RPMI8226 (cell line): ENCODE data around the gene M6PR.
"Not testable (repeated sequence)": the region's sequence is repeated elsewhere in the genome, so short reads cannot be mapped to it uniquely, and the experiment has no call there.

Source experiments
- DNase-seq: peaks from one replicate; pipeline ENCODE4 v3.0.0-alpha.2; 2015

The M6PR gene

GRCh38 chr12:8950702-8951478 lies 1.4 kb upstream of the M6PR start:
- no peak for DNase-seq

GRCh38 chr12:8950221-8950527 lies 729 bp upstream of the M6PR start:
- DNase-seq, result no peak

- DNase-seq, result peak; percentile 39
Measured at GRCh38 chr12:8948701-8949341, 624 bp downstream of the M6PR start.

GRCh38 chr12:8947737-8948136 lies 1.7 kb downstream of the M6PR start:
- no peak for DNase-seq

GRCh38 chr12:8946733-8947132 lies 2.7 kb downstream of the M6PR start:
- no peak for DNase-seq

GRCh38 chr12:8943565-8944186 lies 5.8 kb downstream of the M6PR start:
- DNase-seq, result no peak

GRCh38 chr12:8941691-8942478 lies 7.6 kb downstream of the M6PR start:
- no peak for DNase-seq

GRCh38 chr12:8937842-8938442 lies 11.5 kb downstream of the M6PR start:
- not testable (repeated sequence) for DNase-seq

- DNase-seq, result no peak
Measured at GRCh38 chr12:8936735-8937134, 12.7 kb downstream of the M6PR start.

GRCh38 chr12:8934080-8934479 lies 15.4 kb downstream of the M6PR start:
- not testable (repeated sequence) for DNase-seq

GRCh38 chr12:8932464-8932863 lies 17.0 kb downstream of the M6PR start:
- DNase-seq, result not testable (repeated sequence)

GRCh38 chr12:8930655-8931323 lies 18.7 kb downstream of the M6PR start:
- not testable (repeated sequence) for DNase-seq

- no peak for DNase-seq
Measured at GRCh38 chr12:8922544-8922943, 26.9 kb downstream of the M6PR start.

GRCh38 chr12:8919643-8920042 lies 29.8 kb downstream of the M6PR start:
- DNase-seq, result not testable (repeated sequence)

- no peak for DNase-seq
Measured at GRCh38 chr12:8917751-8918150, 31.7 kb downstream of the M6PR start.

GRCh38 chr12:8917031-8917430 lies 32.4 kb downstream of the M6PR start:
- DNase-seq, result no peak

- no peak for DNase-seq
Measured at GRCh38 chr12:8916154-8916553, 33.3 kb downstream of the M6PR start.

GRCh38 chr12:8914716-8915526 lies 34.5 kb downstream of the M6PR start:
- DNase-seq, result peak; percentile 57

- peak; percentile 69 for DNase-seq
Measured at GRCh38 chr12:8914033-8914715, 35.3 kb downstream of the M6PR start, which contains the start of gene PHC1. Gene PHC1 (plus strand): TSS chr12:8914509. CDS start chr12:8917678, 3,169 bp downstream.

GRCh38 chr12:8913702-8914032 lies 35.8 kb downstream of the M6PR start:
- DNase-seq, result no peak

GRCh38 chr12:8912914-8913313 lies 36.5 kb downstream of the M6PR start:
- peak; percentile 21 for DNase-seq
